IPS DF 6.9 (cell line): ENCODE results near the gene RNF217.

Experiments used
- DNase-seq: peaks from one replicate; pipeline ENCODE4 v3.0.0-alpha.2; 2013; ENCODE audit warnings: low read depth, low spot score
- H3K27ac ChIP-seq: one replicate; pipeline ENCODE4 v1.5.1; 2013; ENCODE audit warnings: low read length, control low read depth
- H3K27me3 ChIP-seq: 2 replicates; pipeline ENCODE4 v1.6.1; 2013; ENCODE audit warnings: mild to moderate bottlenecking, low read length; ENCODE audit not compliant: control insufficient read depth, insufficient read depth
- H3K36me3 ChIP-seq: 2 replicates; pipeline ENCODE4 v1.6.1; 2013; ENCODE audit warnings: low read length; ENCODE audit not compliant: control insufficient read depth, insufficient read depth
- H3K4me1 ChIP-seq: 2 replicates; pipeline ENCODE4 v1.6.1; 2013; ENCODE audit warnings: low read length; ENCODE audit not compliant: control insufficient read depth, insufficient read depth
- H3K4me3 ChIP-seq: 2 replicates; pipeline ENCODE4 v1.5.1; 2013; ENCODE audit warnings: mild to moderate bottlenecking, low read length
- H3K9me3 ChIP-seq: 2 replicates; pipeline ENCODE4 v1.6.1; 2013; ENCODE audit warnings: low read length, inconsistent platforms; ENCODE audit not compliant: control insufficient read depth, insufficient read depth
- WGBS: extraction: QIAGEN DNeasy Blood & Tissue Kit; methylation state at CpG from one replicate; pipeline ENCODE4 v1.1.7; 2013; ENCODE audit warnings: mixed read lengths, missing lambda C conversion rate; ENCODE audit not compliant: insufficient read length, insufficient coverage; 5-methylcytosine and 5-hydroxymethylcytosine counted together

RNF217 gene

DNA sequence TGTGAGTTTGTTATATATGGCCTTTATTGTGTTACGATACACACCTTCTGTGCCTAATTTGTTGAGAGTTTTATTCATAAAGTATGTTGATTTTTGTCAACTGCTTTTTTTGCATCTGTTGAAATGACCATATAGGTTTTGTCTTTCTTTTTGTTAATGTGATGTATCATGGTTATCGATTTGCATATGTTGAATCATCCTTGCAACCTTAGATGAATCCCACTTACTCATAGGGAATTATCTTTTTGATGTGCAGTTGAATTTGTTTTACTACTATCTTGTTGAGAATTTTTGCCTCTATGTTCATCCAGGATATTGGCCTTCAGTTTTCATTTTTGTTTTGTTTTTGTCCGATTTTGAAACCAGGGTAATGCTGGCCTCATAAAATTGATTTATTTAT lies 145.7 kb downstream of the RNF217 start:
- Histone ChIP-seq H3K36me3 (no peaks in the 10 kb centered on the region), H3K4me3 (no peak overlapping the region), H3K9me3 (no peaks in the 10 kb centered on the region), H3K27ac (no peak overlapping the region), H3K4me1 (no peaks in the 10 kb centered on the region), H3K27me3 (no peaks in the 10 kb centered on the region)
- no CpG with 5 or more reads among the region's 3 CpGs for WGBS
- DNase-seq: no peak

DNA sequence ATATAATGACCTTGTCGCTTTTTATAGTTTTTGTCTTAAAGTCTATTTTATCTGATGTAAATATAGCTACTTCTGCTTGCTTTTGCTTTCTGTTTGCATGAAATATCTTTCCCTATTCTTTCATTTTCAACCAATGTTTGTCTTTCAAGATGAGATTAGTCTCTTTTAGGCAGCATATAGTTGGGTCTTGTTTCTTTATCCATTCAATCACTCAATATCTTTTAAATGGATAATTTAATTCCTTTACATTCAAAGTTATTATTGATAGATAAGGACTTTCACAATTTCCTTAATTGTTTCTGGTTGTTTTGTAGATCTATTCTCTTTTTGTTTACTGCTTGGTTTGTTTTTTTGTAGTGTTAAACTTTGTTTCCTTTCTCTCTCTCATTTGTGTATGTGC lies 147.8 kb downstream of the RNF217 start:
- no peak overlapping the region for H3K27ac ChIP-seq
- H3K9me3 ChIP-seq: no peaks in the 10 kb centered on the region
- no peaks in the 10 kb centered on the region for H3K36me3 ChIP-seq
- DNase-seq: no peak
- no CpG with 5 or more reads among the region's 1 CpG for WGBS
- H3K4me3 ChIP-seq: no peak overlapping the region
- H3K27me3 ChIP-seq: no peaks in the 10 kb centered on the region
- no peaks in the 10 kb centered on the region for H3K4me1 ChIP-seq

DNA sequence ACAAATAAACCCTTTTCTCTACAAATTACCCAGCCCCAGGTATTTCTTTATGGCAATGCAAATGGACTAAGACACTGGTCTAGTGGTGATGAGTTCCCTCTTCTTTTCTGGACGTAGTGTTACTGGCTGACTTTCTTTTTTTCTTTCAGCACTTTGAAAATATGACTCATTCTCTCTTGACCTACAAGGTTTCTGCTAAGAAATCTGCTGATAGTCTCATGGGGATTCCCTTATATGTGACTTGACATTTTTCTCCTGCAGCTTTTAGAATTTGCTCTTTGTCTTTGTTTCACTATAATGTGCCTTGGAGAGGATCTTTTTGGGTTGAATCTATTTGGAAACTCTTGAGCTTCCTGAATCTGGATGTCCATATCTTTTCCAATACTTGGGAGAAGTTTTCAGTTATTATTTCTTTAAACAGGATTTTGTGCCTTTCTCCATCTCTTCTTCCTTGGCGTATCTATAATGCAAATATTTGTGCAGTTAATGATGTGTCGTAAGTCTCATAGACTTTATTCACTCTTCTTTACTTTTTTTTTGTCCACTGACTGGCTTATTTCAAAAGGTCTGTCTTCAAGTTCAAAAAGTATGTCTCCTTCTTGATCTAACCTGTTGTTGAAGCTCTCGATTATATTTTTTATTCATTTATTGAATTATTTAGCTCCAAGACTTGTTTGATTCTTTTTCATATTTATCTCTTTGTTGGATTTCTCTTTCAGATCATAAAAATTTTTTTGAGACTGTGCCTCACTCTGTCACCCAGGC lies 149.2 kb downstream of the RNF217 start:
- H3K4me3 ChIP-seq: no peak overlapping the region
- H3K27me3 ChIP-seq: no peaks in the 10 kb centered on the region
- DNase-seq: no peak
- no CpG with 5 or more reads among the region's 4 CpGs for WGBS
- no peaks in the 10 kb centered on the region for H3K4me1 ChIP-seq
- H3K27ac ChIP-seq: no peak overlapping the region
- no peaks in the 10 kb centered on the region for H3K36me3 ChIP-seq
- no peaks in the 10 kb centered on the region for H3K9me3 ChIP-seq

DNA sequence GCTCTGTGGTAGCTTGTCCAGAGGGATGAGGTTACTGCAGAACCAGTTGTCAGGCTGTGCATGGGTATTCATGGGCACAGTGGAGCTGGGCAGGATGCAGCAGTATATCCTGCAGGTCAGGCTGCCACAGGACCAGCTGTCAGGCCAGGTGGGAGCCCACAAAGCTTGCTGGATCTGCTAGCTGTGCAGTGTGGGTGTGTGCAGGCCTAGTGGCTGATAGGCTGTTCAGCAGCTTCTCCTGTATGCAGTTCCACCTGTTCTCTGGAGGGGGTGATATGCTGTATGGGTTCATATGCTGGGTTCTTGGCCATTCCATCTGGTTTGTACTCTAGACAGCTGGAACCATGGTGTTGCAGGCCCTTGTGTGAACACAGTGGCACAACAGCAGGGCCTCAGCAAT lies 150.7 kb downstream of the RNF217 start:
- H3K27ac ChIP-seq: no peak overlapping the region
- H3K4me1 ChIP-seq: no peaks in the 10 kb centered on the region
- DNase-seq: no peak
- H3K9me3 ChIP-seq: no peaks in the 10 kb centered on the region
- no peak overlapping the region for H3K4me3 ChIP-seq
- H3K36me3 ChIP-seq: no peaks in the 10 kb centered on the region
- H3K27me3 ChIP-seq: no peaks in the 10 kb centered on the region

DNA sequence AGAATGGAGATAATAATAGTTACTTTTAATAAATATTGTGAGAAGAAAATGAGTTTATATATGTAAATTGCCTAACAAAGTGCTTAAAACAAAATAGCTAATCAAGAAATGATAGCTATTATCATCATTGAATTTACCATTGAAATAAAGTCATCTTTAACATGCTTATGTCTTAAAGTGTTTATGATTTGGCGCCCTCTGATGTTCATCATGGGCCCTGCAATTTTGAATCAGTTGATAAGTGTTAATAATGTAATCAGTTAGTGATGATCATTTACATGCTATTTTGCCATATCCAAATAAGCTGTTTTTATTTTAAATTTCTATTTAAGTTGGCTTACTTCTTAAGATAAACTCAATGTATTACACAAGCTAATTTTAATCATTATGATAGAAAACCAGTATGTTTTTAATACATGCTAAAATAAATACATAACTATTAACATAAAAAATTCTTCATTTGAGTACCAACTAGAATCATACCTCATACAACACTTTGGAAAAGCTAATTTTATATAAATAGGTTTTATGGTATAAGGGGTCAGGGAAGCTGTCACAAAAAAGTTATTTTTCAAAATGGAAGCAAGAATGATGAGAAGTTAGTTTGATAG lies 152.1 kb downstream of the RNF217 start:
- Histone ChIP-seq H3K4me3 (no peak overlapping the region), H3K27me3 (no peaks in the 10 kb centered on the region), H3K9me3 (no peaks in the 10 kb centered on the region; the same call in 1 of the 2 replicates), H3K27ac (no peak overlapping the region), H3K4me1 (no peaks in the 10 kb centered on the region), H3K36me3 (no peaks in the 10 kb centered on the region)
- WGBS: no CpG with 5 or more reads among the region's 1 CpG
- no peak for DNase-seq

DNA sequence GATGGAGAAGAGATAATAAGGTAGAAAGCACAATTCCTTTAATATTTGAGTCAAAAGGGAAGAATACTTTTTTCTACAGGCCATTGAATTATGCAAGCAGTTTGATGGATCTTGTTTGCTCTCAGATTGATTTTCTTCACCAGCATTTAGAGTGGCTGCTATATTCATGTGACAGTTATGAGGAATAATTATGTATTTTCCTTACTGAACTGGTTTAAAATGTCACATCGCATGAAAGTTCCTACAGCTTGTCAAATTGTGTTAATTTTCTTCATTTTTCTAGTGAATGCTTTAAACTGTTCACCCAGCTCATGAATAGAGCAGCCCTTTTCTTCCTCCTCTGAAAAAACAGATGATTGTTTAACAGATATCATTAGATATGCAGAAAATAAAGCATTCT lies 153.9 kb downstream of the RNF217 start:
- DNase-seq: no peak
- Histone ChIP-seq H3K4me3 (no peak overlapping the region), H3K27ac (no peak overlapping the region), H3K36me3 (no peaks in the 10 kb centered on the region), H3K4me1 (no peaks in the 10 kb centered on the region), H3K9me3 (no peaks in the 10 kb centered on the region; the same call in 1 of the 2 replicates), H3K27me3 (no peaks in the 10 kb centered on the region)
- no CpG with 5 or more reads among the region's 1 CpG for WGBS

DNA sequence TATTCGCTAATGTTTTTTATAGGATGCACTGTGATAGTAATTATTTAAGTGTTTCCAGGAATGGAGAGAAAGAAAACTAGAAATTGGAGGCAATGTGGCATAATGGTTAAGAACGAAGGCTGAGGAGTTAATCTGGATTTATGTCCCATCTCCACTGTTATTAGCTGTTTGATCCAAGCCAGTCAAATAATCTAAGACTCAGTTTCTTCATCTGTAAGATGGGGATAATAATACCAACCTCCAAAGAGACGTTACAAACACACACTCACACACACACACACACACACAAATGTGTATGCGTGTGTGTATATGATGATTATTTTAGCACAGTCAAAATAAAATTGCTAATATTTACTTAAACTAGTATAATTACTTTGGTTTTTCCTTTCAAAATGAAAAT lies 154.5 kb downstream of the RNF217 start:
- Histone ChIP-seq H3K27ac (no peak overlapping the region), H3K36me3 (no peaks in the 10 kb centered on the region), H3K4me3 (no peak overlapping the region), H3K9me3 (no peaks in the 10 kb centered on the region; the same call in 1 of the 2 replicates), H3K4me1 (no peaks in the 10 kb centered on the region), H3K27me3 (no peaks in the 10 kb centered on the region)
- no peak for DNase-seq
- no CpG with 5 or more reads among the region's 4 CpGs for WGBS

DNA sequence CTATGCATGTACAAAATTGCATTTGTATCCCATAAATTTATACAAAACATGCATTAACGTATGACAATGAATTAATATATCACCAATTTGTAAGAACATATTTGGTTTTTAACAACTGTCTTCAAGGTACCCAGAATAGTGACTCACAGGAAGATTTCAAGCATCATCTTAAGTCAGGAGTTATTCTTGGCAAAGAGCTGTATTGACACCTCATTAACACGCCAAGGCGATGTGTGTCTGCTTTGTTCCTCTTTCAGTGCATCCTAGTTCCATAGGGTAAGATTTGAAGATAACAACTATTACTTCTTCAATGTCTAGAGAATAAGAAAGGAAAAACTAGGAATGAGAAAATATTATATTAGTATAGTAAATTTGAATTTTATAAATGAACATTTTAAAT lies 155.6 kb downstream of the RNF217 start:
- Histone ChIP-seq H3K4me3 (no peak overlapping the region), H3K9me3 (no peaks in the 10 kb centered on the region; the same call in 1 of the 2 replicates), H3K36me3 (no peaks in the 10 kb centered on the region), H3K4me1 (no peaks in the 10 kb centered on the region), H3K27ac (no peak overlapping the region), H3K27me3 (no peaks in the 10 kb centered on the region)
- no peak for DNase-seq
- no CpG with 5 or more reads among the region's 3 CpGs for WGBS

DNA sequence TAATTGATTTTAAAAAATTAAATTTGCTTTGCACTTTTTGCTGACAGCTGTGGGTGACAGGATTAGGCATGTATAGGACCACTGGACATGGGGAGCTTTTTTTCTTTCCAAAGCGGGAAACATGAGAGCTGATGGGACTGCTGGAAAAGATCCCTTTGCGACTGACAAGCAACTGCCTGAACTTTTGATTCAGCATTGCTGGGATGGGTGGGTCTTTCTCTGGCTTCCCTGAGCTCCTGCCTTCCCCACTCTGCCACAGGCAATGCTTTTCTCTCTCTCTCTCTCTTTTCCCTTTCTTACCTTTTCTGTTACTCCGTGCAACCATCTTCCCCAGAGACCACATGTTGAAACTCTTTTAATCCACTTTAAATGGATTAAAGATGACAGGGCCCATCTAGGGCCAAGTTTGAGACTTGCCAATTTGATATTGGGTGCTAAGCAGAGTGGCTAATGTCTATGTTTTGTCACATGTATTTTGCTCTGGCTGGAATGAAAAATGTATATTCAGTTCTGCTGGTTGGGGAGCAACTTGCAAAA lies 157.9 kb downstream of the RNF217 start:
- H3K4me1 ChIP-seq: no peaks in the 10 kb centered on the region
- DNase-seq: no peak
- no peak overlapping the region for H3K27ac ChIP-seq
- H3K4me3 ChIP-seq: no peak overlapping the region
- no peaks in the 10 kb centered on the region; the same call in 1 of the 2 replicates for H3K9me3 ChIP-seq
- no CpG with 5 or more reads among the region's 3 CpGs for WGBS
- no peaks in the 10 kb centered on the region for H3K27me3 ChIP-seq
- H3K36me3 ChIP-seq: no peaks in the 10 kb centered on the region

DNA sequence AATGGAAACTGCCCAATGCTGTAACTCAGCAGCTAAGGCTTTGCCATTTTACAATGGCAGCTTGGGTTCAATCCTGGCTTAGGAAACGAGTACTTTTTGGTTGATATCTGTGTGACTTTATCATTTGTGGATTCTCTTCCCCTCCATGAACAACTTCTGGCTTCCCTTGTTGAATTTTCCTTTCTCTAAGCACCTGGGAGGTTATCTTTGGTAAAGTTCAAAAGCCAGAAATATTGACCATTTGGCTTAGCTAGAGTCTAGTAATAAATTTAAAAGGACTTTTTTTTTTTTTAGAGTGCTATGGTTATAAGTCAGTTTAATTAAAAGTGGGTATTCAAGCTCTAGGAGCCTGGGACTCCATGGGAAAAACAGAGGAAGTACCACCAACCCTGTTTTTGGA lies 159.7 kb downstream of the RNF217 start:
- WGBS: no CpG with 5 or more reads among the region's 1 CpG

More for the DNA sequence above, 159.7 kb downstream of the RNF217 start:
- H3K4me3 ChIP-seq: no peak overlapping the region
- no peaks in the 10 kb centered on the region for H3K27me3 ChIP-seq
- H3K9me3 ChIP-seq: no peaks in the 10 kb centered on the region; the same call in 1 of the 2 replicates
- DNase-seq: no peak
- no peaks in the 10 kb centered on the region for H3K4me1 ChIP-seq
- no peaks in the 10 kb centered on the region for H3K36me3 ChIP-seq
- no peak overlapping the region for H3K27ac ChIP-seq
